ENCODE measurements around the gene MSMO1.

GRCh38 chr4:165288226-165288625 is 39.2 kb upstream of the MSMO1 start:
- no peak for TF ChIP-seq CTCF (IDR thresholded peaks at IDR 0.05)
- TF ChIP-seq POLR2A (IDR thresholded peaks at IDR 0.05) = no peak

All from Peyer's patch (tissue), 4 donors.